Muscle of arm (tissue), 12 donors: ENCODE results near the gene CDKN2AIP. TPM values are rescaled to one million over a fixed set of nuclear protein-coding genes. Genes with fewer than 3 reads are reported as not detected.

ENCODE experiments used
- DNase-seq: peaks from one replicate; pipeline ENCODE4 v3.0.0-alpha.2; 2013
- polyA plus RNA-seq, 12 donors: library from polyadenylated mRNA; unstranded; fragments of 120-200 nt; gene quantifications; one replicate each; pipeline ENCODE4 v1.2.1, GENCODE V29; 2013; ENCODE audit not compliant: insufficient read length in 12 of 12

CDKN2AIP gene
- polyA plus RNA-seq, 12 donors: 15.3 to 21.6 (median 17.5) TPM; not detected in 1

DNA sequence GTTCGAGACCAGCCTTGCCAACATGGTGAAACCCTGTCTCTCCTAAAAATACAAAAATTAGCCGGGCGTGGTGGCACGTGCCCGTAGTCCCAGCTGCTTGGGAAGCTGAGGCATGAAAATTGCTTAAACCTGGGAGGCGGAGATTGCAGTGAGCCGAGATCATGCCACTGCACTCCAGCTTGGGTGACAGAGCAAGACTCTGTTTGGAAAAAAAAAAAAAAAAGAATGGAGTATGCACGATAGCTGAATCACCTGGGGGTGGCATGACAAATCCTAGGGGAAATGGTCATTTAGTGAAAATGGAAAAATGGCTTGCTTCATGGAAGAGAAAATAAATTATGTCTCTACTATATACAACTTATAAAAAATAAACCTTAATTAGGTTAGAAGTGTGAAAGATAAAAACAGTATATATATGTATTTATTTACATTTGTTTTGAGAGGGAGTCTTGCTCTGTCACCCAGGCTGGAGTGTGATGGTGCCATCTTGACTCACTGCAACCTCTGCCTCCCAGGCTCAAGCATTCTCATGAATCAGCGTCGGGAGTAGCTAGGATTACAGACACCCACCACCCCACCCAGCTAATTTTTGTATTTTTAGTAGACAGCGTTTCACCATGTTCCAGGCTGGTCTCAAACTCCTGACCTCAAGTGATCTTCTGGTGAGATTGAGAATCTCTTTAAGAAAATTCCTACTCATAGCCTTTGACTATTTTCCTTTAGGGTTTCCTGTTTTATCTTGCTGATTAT lies 41.1 kb downstream of the CDKN2AIP start:
- no peak for DNase-seq

DNA sequence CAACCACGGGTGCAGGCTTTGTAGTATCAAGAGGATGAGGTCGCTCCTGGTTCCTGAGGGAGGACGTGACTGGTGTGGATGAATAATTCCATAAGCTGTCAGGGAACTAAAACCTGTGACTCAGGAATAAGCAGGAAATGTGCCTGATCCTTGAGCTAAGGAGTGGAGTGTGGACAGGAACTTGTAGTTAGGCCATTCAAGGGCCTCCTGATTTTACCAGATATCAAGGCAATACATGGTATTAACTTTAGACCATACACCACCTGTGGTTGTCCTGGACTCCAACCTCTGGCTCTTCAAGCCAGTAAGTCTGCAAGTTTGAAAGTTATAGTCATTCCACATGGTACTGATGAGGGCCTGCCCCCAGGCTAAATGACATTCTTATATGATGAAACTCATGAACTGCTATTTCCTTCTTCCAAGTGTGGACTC lies 48.4 kb downstream of the CDKN2AIP start:
- DNase-seq: no peak

GRCh38 chr4:183493246-183493645 lies 48.8 kb downstream of the CDKN2AIP start:
- DNase-seq: no peak

- no peak for DNase-seq
Measured at GRCh38 chr4:183495184-183495583, 50.7 kb downstream of the CDKN2AIP start.

Other genes starting within 250 kb of the CDKN2AIP start
- under 1 TPM in 7 of 12 donors, not detected in 5; 0.25 to 0.58 (median 0.42) TPM for gene CLDN22, start 124.4 kb upstream of the CDKN2AIP start, polyA plus RNA-seq
- gene CLDN24, start 122.2 kb upstream of the CDKN2AIP start, polyA plus RNA-seq: under 1 TPM in 2 of 12 donors, not detected in 10; 0.30 to 0.34 TPM
- 10 to 100 TPM in 11 of 12 donors, not detected in 1; 14.6 to 32.4 (median 16.6) TPM for gene ING2, start 60.4 kb downstream of the CDKN2AIP start, polyA plus RNA-seq
- 10 to 100 TPM in 11 of 12 donors, not detected in 1; 24.0 to 39.6 (median 35.9) TPM for gene RWDD4, start 214.5 kb downstream of the CDKN2AIP start, polyA plus RNA-seq
- gene TRAPPC11, start 214.7 kb downstream of the CDKN2AIP start, polyA plus RNA-seq: 10 to 100 TPM in 11 of 12 donors, not detected in 1; 22.4 to 41.9 (median 32.3) TPM